ENCODE measurements around the gene FBXW11.

- TF ChIP-seq, protein P1, sequence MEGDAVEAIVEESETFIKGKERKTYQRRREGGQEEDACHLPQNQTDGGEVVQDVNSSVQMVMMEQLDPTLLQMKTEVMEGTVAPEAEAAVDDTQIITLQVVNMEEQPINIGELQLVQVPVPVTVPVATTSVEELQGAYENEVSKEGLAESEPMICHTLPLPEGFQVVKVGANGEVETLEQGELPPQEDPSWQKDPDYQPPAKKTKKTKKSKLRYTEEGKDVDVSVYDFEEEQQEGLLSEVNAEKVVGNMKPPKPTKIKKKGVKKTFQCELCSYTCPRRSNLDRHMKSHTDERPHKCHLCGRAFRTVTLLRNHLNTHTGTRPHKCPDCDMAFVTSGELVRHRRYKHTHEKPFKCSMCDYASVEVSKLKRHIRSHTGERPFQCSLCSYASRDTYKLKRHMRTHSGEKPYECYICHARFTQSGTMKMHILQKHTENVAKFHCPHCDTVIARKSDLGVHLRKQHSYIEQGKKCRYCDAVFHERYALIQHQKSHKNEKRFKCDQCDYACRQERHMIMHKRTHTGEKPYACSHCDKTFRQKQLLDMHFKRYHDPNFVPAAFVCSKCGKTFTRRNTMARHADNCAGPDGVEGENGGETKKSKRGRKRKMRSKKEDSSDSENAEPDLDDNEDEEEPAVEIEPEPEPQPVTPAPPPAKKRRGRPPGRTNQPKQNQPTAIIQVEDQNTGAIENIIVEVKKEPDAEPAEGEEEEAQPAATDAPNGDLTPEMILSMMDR (IDR thresholded peaks at IDR 0.05) = no peak
- no peak for TF ChIP-seq POLR2A (IDR thresholded peaks at IDR 0.05)
These were observed 40.7 kb downstream of the FBXW11 start for GRCh38 chr5:171965745-171966144.
